Measurements from ENCODE around the gene ABCA3. TPM values are rescaled to one million over a fixed set of nuclear protein-coding genes. Genes with fewer than 3 reads are reported as not detected.
A peak's percentile ranks its signal among the peaks of the same experiment; 100 is the strongest.

Gene ABCA3
- polyA plus RNA-seq, 1 donor from 2014 or later = 30.7 TPM

DNA sequence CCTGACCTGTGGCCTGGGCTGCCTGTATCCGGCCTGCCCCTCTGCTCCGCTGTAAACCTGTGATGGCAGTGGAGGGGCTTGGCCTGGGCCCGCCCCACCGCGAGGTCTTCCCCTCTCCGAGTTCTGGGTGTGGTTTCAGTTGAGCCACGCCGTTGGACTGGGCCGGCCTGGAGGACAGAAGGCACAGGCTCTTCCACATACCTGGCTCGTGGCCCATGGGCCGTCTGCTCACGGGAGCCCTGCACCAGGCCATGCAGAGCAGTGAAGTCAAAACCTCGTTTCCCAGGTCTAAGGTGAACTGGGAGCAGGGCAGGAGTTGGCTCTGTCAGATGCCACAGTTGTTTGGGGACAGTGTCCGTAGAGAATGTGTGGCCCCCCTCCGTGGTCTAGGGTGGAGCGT is 67.0 kb downstream of the ABCA3 start:
- Histone ChIP-seq H3F3A (ENCODE audit: insufficient read depth, low read length, poor library complexity, severe bottlenecking) (no peaks in the 10 kb centered on the region), H3K27me3 (ENCODE audit: insufficient read depth, low read depth, low read length) (no peaks in the 10 kb centered on the region), H3K9me3 (ENCODE audit: low read length) (no peaks in the 10 kb centered on the region), H4K20me1 (ENCODE audit: insufficient read depth) (no peaks in the 10 kb centered on the region), H3K4me2 (ENCODE audit: low read length) (no peak overlapping the region), H3K9ac (ENCODE audit: low read length) (no peak overlapping the region), H3K27ac (ENCODE audit: low read length) (no peak overlapping the region), H3K9me2 (ENCODE audit: insufficient read depth, low read length) (no peaks in the 10 kb centered on the region), H3K79me2 (replicated peaks; ENCODE audit: insufficient read depth, low read length) (no peaks in the 10 kb centered on the region), H3K4me3 (ENCODE audit: low read length) (no peak overlapping the region), H2AFZ (ENCODE audit: low read depth, low read length) (no peak overlapping the region), H3K36me3 (ENCODE audit: insufficient read depth, low read length) (no peaks in the 10 kb centered on the region)
- TF ChIP-seq POLR2AphosphoS5 (IDR thresholded peaks at IDR 0.05) (no peak), SMC3 (conservative IDR thresholded peaks at IDR 0.05; ENCODE audit: poor library complexity) (no peak), EZH2 (IDR thresholded peaks at IDR 0.05; ENCODE audit: borderline replicate concordance, insufficient read depth, low read length, poor library complexity, severe bottlenecking) (no peak), RAD21 (conservative IDR thresholded peaks at IDR 0.05) (no peak), TAF1 (IDR thresholded peaks at IDR 0.05; ENCODE audit: low read depth) (no peak), REST (IDR thresholded peaks at IDR 0.05; ENCODE audit: borderline replicate concordance) (no peak)
- TF ChIP-seq, protein P1, sequence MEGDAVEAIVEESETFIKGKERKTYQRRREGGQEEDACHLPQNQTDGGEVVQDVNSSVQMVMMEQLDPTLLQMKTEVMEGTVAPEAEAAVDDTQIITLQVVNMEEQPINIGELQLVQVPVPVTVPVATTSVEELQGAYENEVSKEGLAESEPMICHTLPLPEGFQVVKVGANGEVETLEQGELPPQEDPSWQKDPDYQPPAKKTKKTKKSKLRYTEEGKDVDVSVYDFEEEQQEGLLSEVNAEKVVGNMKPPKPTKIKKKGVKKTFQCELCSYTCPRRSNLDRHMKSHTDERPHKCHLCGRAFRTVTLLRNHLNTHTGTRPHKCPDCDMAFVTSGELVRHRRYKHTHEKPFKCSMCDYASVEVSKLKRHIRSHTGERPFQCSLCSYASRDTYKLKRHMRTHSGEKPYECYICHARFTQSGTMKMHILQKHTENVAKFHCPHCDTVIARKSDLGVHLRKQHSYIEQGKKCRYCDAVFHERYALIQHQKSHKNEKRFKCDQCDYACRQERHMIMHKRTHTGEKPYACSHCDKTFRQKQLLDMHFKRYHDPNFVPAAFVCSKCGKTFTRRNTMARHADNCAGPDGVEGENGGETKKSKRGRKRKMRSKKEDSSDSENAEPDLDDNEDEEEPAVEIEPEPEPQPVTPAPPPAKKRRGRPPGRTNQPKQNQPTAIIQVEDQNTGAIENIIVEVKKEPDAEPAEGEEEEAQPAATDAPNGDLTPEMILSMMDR (IDR thresholded peaks at IDR 0.05; ENCODE audit: poor library complexity, severe bottlenecking) = no peak

GRCh38 chr16:2271848-2272461 is 68.6 kb downstream of the ABCA3 start:
- TF ChIP-seq, protein P1 (IDR thresholded peaks at IDR 0.05; ENCODE audit: poor library complexity, severe bottlenecking) = no peak
- TF ChIP-seq POLR2AphosphoS5 (IDR thresholded peaks at IDR 0.05) = peak; percentile 0
- Histone ChIP-seq H4K20me1 (ENCODE audit: insufficient read depth) (no peaks in the 10 kb centered on the region), H3K36me3 (ENCODE audit: insufficient read depth, low read length) (no peaks in the 10 kb centered on the region), H3F3A (ENCODE audit: insufficient read depth, low read length, poor library complexity, severe bottlenecking) (no peaks in the 10 kb centered on the region), H3K4me2 (ENCODE audit: low read length) (no peak overlapping the region), H3K9me2 (ENCODE audit: insufficient read depth, low read length) (no peaks in the 10 kb centered on the region), H3K27ac (ENCODE audit: low read length) (no peak overlapping the region), H2AFZ (ENCODE audit: low read depth, low read length) (no peak overlapping the region), H3K9ac (ENCODE audit: low read length) (no peak overlapping the region), H3K27me3 (ENCODE audit: insufficient read depth, low read depth, low read length) (no peaks in the 10 kb centered on the region), H3K9me3 (ENCODE audit: low read length) (no peaks in the 10 kb centered on the region), H3K79me2 (replicated peaks; ENCODE audit: insufficient read depth, low read length) (peaks cover 1% of the 10 kb centered on the region), H3K4me3 (ENCODE audit: low read length) (no peak overlapping the region)
